Mesothelial cell of epicardium (in vitro differentiated cells): Measurements from ENCODE around the gene PCDHB6. TPM values are rescaled to one million over a fixed set of nuclear protein-coding genes. Genes with fewer than 3 reads are reported as not detected.
A peak's percentile ranks its signal among the peaks of the same experiment; 100 is the strongest.
"Not testable (repeated sequence)": the region's sequence is repeated elsewhere in the genome, so short reads cannot be mapped to it uniquely, and the experiment has no call there.

ENCODE experiments used
- DNase-seq, 2 experiments: peaks; one replicate each; pipeline ENCODE4 v3.0.0; 2021; ENCODE audit warnings: low spot score in 2 of 2; ENCODE audit not compliant: unreplicated experiment in 2 of 2
- H3K27ac Mint-ChIP-seq: 2 replicates; pipeline ENCODE4 v1.8.0; 2021; ENCODE audit warnings: mixed read lengths
- H3K27me3 Mint-ChIP-seq: 2 replicates; pipeline ENCODE4 v1.8.0; 2021; ENCODE audit warnings: low read depth, mixed read lengths
- H3K36me3 Mint-ChIP-seq: 2 replicates; pipeline ENCODE4 v1.8.0; 2021; ENCODE audit warnings: mixed read lengths
- H3K4me1 Mint-ChIP-seq: 2 replicates; pipeline ENCODE4 v1.8.0; 2021; ENCODE audit warnings: mixed read lengths
- H3K4me3 Mint-ChIP-seq: 2 replicates; pipeline ENCODE4 v1.8.0; 2021; ENCODE audit warnings: mild to moderate bottlenecking, moderate library complexity, mixed read lengths
- H3K9me3 Mint-ChIP-seq: 2 replicates; pipeline ENCODE4 v1.8.0; 2021; ENCODE audit warnings: mixed read lengths
- total RNA-seq: library from RNA; stranded (reverse); gene quantifications from 3 replicates; pipeline ENCODE4 v1.2.1, GENCODE V29; 2021
- TF ChIP-seq, protein P1 (sequence below): fragments of 200-600 bp; sonication (generic); IDR thresholded peaks from one replicate; pipeline ENCODE4 v1.5.0; 2021; ENCODE audit warnings: antibody characterized with exemption; ENCODE audit not compliant: unreplicated experiment

Gene PCDHB6
- total RNA-seq, 1 donor from 2014 or later: 2.1 TPM

DNA sequence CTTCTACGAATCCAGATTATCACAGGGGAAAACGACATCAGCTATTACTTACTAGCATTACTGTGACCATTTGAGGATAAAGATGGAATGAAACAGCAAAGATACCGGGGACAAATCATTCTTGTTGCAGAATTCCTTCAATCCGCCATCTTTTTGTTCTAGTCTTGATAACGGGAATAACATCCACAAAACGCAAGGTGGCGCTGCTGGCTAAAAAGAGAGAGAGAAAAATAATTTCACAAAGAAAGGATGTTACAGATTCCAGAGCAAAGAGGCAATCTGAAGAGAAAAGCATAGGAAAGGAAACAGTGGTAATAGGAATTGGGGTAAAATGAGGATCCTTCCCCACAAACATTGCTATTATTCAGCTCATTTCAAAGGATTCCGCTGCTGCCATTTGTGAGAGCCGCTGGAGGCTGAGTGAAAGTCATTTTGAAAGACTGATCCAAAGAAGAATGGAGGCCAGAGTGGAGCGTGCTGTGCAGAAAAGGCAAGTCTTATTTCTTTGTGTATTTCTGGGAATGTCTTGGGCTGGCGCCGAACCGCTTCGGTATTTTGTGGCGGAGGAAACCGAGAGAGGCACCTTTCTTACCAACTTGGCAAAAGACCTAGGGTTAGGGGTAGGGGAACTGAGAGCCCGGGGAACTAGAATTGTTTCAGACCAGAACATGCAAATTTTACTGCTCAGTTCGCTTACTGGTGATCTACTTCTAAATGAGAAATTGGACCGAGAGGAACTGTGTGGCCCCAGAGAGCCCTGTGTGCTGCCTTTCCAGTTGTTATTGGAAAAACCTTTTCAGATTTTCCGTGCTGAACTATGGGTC, 22.7 kb downstream of the PCDHB6 start, which contains the start of gene PCDHB7:
Gene PCDHB7, plus strand, starts transcription at position 264 of the 824 bp plus-strand sequence. Its CDS starts 192 bp downstream, at position 456.
- peaks cover 13% of the 10 kb centered on the region for H3K36me3 Mint-ChIP-seq
- H3K27ac Mint-ChIP-seq: no peak within 1 kb of the TSS
- H3K4me3 Mint-ChIP-seq: no peak within 1 kb of the TSS
- DNase-seq: no peak
- peaks cover 1% of the 10 kb centered on the region for H3K27me3 Mint-ChIP-seq
- TF ChIP-seq, protein P1, sequence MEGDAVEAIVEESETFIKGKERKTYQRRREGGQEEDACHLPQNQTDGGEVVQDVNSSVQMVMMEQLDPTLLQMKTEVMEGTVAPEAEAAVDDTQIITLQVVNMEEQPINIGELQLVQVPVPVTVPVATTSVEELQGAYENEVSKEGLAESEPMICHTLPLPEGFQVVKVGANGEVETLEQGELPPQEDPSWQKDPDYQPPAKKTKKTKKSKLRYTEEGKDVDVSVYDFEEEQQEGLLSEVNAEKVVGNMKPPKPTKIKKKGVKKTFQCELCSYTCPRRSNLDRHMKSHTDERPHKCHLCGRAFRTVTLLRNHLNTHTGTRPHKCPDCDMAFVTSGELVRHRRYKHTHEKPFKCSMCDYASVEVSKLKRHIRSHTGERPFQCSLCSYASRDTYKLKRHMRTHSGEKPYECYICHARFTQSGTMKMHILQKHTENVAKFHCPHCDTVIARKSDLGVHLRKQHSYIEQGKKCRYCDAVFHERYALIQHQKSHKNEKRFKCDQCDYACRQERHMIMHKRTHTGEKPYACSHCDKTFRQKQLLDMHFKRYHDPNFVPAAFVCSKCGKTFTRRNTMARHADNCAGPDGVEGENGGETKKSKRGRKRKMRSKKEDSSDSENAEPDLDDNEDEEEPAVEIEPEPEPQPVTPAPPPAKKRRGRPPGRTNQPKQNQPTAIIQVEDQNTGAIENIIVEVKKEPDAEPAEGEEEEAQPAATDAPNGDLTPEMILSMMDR: peak; percentile 47
- H3K9me3 Mint-ChIP-seq: peaks cover 46% of the 10 kb centered on the region
- H3K4me1 Mint-ChIP-seq: no peaks in the 10 kb centered on the region

DNA sequence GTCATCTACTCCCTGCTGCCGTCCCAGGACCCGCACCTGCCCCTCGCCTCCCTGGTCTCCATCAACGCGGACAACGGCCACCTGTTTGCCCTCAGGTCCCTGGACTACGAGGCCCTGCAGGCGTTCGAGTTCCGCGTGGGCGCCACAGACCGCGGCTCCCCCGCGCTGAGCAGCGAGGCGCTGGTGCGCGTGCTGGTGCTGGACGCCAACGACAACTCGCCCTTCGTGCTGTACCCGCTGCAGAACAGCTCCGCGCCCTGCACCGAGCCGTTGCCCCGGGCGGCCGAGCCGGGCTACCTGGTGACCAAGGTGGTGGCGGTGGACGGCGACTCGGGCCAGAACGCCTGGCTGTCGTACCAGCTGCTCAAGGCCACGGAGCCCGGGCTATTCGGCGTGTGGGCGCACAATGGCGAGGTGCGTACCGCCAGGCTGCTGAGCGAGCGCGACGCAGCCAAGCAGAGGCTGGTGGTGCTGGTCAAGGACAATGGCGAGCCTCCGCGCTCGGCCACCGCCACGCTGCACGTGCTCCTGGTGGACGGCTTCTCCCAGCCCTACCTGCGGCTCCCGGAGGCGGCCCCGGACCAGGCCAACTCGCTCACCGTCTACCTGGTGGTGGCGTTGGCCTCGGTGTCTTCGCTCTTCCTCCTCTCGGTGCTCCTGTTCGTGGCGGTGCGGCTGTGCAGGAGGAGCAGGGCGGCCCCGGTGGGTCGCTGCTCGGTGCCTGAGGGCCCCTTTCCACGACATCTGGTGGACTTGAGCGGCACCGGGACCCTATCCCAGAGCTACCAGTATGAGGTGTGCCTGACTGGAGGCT, 24.6 kb downstream of the PCDHB6 start:
- DNase-seq, H3K27ac Mint-ChIP-seq, H3K27me3 Mint-ChIP-seq, H3K4me3 Mint-ChIP-seq, H3K36me3 Mint-ChIP-seq, H3K4me1 Mint-ChIP-seq: not testable (repeated sequence)
- H3K9me3 Mint-ChIP-seq: peaks cover 31% of the 10 kb centered on the region

DNA sequence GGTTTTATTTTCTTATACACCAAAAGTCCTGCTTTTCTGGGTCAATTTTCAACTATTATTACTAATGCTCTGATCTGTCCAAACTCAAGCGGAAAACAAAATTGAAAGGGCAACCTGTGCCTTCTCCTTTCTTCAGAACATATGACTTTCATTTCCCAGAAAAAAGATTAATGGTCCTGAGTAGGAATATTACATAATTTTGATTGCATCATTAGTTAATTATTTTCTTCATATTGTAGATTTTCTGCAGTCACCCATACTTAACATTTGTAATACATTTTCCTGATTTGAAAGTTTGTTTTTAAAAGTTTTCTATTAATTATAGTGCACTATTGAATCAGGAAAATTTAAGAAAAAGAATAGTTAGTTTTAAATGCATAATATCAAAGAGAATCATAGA, 26.1 kb downstream of the PCDHB6 start:
- peaks cover 28% of the 10 kb centered on the region for H3K9me3 Mint-ChIP-seq
- H3K4me3 Mint-ChIP-seq: no peak overlapping the region
- H3K36me3 Mint-ChIP-seq: peaks cover 10% of the 10 kb centered on the region
- TF ChIP-seq, protein P1: no peak
- H3K4me1 Mint-ChIP-seq: no peaks in the 10 kb centered on the region
- DNase-seq: no peak
- no peaks in the 10 kb centered on the region for H3K27me3 Mint-ChIP-seq
- H3K27ac Mint-ChIP-seq: no peak overlapping the region

DNA sequence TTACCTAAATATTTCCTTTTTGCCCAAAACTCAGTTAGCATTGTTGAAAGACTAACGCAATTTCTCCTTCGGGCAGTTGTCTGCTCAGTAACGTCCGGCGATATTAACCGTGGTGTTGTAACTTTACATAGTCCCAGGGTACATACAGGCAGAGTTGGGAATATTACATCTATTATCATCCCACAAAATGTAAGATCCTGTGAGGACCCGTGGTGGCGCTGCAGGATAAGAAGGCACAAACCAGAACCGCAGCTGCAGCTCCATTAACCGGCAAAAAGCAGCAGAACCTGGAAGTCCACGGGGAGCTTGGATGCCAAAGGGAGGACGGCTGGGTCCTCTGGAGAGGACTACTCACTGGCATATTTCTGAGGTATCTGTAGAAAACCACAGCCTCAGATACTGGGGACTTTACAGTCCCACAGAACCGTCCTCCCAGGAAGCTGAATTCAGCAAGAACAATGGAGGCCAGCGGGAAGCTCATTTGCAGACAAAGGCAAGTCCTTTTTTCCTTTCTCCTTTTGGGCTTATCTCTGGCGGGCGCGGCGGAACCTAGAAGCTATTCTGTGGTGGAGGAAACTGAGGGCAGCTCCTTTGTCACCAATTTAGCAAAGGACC, 27.8 kb downstream of the PCDHB6 start, which contains the start of gene PCDHB8:
Gene PCDHB8, plus strand, starts transcription at position 214 of the 615 bp plus-strand sequence. Its CDS starts 245 bp downstream, at position 459.
- Mint-ChIP-seq H3K36me3 (peaks cover 20% of the 10 kb centered on the region), H3K9me3 (peaks cover 31% of the 10 kb centered on the region)
- not testable (repeated sequence) for H3K4me3 Mint-ChIP-seq, H3K4me1 Mint-ChIP-seq, H3K27ac Mint-ChIP-seq, H3K27me3 Mint-ChIP-seq, DNase-seq

DNA sequence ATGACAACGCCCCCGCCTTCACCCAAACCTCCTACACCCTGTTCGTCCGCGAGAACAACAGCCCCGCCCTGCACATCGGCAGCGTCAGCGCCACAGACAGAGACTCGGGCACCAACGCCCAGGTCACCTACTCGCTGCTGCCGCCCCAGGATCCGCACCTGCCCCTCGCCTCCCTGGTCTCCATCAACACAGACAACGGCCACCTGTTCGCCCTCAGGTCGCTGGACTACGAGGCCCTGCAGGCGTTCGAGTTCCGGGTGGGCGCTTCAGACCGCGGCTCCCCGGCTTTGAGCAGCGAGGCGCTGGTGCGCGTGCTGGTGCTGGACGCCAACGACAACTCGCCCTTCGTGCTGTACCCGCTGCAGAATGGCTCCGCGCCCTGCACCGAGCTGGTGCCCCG, 29.5 kb downstream of the PCDHB6 start:
- Mint-ChIP-seq H3K36me3 (peaks cover 24% of the 10 kb centered on the region), H3K9me3 (peaks cover 31% of the 10 kb centered on the region)
- H3K4me1 Mint-ChIP-seq, H3K27ac Mint-ChIP-seq, DNase-seq, H3K4me3 Mint-ChIP-seq, H3K27me3 Mint-ChIP-seq: not testable (repeated sequence)

DNA sequence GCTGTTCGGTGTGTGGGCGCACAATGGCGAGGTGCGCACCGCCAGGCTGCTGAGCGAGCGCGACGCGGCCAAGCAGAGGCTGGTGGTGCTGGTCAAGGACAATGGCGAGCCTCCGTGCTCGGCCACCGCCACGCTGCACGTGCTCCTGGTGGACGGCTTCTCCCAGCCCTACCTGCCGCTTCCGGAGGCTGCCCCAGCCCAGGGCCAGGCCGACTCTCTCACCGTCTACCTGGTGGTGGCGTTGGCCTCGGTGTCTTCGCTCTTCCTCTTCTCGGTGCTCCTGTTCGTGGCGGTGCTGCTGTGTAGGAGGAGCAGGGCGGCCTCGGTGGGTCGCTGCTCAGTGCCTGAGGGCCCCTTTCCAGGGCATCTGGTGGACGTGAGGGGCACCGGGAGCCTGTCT, 30.0 kb downstream of the PCDHB6 start:
- DNase-seq, H3K27ac Mint-ChIP-seq, H3K4me3 Mint-ChIP-seq, H3K4me1 Mint-ChIP-seq, H3K27me3 Mint-ChIP-seq: not testable (repeated sequence)
- Mint-ChIP-seq H3K9me3 (peaks cover 35% of the 10 kb centered on the region), H3K36me3 (peaks cover 30% of the 10 kb centered on the region)

DNA sequence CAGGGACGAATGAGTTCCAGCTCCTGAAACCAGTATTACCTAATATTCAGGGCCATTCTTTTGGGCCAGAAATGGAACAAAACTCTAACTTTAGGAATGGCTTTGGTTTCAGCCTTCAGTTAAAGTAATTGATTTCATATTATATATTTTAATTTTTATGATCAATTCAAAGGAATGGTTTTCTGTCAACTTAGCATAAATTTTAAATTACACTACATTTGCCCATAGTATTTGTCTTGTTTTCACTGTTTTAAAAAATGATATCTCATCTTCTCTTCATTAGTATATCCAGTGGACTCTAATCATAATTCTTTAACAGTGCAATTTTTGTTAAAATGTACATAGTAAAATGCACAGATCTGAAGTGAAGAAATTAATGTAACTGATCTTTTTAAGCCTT, 30.5 kb downstream of the PCDHB6 start:
- H3K4me3 Mint-ChIP-seq: no peak overlapping the region
- no peaks in the 10 kb centered on the region for H3K27me3 Mint-ChIP-seq
- H3K9me3 Mint-ChIP-seq: peaks cover 40% of the 10 kb centered on the region
- DNase-seq: no peak
- no peaks in the 10 kb centered on the region for H3K4me1 Mint-ChIP-seq
- H3K27ac Mint-ChIP-seq: no peak overlapping the region
- TF ChIP-seq, protein P1: no peak
- H3K36me3 Mint-ChIP-seq: peaks cover 34% of the 10 kb centered on the region
